GM19238 (cell line): ENCODE results near the gene WTAP.
A peak's percentile ranks its signal among the peaks of the same experiment; 100 is the strongest.
"Not testable (repeated sequence)": the region's sequence is repeated elsewhere in the genome, so short reads cannot be mapped to it uniquely, and the experiment has no call there.

Source experiments
- DNase-seq: peaks from one replicate; pipeline ENCODE4 v3.0.0; 2011; ENCODE audit warnings: low spot score; ENCODE audit not compliant: insufficient read length

Gene WTAP

DNA sequence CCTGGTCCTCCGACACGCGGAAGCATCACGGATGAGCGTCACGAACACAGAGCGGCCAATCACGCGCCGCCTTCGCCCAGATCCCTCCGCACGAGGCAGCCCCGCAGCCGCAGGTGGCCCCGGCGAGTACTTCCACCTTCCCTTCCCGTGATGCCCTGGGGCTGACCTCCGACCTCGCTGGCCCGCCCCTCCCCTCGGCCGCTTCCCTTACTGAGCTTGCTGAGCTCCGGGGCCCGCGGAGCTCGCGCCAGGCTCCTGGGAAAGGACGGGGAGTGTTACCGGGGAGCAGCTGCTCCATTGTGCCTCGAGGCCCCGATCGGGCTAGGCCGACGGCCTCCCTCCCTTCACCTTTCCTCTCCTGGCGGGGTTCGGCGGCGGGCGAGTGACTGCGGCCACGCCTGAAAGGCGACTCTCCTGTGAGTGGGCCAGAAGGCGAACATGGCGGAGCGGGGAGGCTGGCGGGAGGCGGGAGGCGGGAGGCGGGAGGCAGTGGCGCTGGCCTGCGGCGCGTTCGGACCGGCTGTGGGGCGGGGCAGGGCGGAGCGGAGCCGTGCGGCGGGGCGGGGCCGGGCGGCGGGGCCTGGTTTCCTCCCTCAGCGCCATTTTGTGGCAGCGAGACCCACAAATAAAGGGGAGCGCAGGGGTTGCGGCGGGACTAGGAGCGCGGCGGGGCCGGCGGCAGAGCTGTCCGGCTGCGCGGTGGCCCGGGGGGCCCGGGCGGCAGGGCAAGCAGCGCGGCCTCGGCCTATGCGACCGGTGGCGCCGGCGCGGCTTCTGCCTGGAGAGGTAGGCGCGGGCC is at the start of gene WTAP:
Gene WTAP (plus strand): TSS at position 589 of the 799 bp plus-strand sequence. CDS start 8,760 bp downstream, outside the sequence.
- peak; percentile 91 for DNase-seq

DNA sequence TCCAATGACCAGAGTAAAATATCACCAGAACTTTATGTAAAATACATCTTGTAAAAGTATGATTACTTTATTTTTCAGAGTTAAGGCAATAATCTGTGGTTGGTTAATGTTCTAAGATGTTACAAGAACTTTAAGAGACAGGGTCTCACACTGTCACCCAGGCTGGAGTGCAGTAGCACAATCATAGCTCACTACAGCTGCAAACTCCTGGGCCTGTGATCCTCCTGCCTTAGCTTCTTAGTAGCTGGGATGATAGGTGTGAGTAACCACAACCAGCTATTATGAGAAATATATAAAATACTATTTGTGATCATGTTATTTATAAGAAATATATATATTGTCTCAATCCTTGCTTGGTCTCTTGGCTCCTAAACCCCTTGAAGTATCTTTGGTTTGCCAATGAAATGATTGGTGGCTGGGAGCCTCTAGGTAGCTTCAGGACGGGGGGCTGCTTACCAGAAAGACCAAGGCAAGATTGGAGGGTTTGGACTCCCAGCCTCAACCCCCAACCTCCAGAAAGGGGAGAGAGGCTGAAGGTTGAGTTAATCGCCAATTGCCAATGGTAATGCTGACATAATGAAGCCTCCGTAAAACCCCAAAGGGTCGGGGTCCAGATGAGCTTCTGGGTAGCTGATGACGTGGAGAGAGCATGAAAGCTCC is 49.7 kb upstream of the WTAP start:
- DNase-seq, result no peak

DNA sequence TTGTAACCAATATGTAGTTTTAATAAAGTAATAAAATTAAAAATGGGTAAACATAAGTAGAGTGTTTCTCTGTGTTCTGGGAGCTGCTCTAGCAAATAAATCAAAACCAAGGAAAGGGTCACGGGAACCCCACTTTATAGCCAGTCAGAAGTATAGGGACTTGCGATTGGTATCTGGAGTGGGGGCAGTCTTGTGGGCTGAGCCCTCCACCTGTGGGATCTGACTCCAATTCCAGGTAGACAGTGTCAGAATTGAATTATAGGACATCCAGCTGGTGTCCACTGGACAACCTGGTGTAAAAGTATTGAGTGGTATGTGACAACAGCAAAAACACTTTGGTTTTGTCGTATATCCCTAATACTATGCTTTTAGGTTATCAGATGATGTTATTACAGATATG is 48.7 kb upstream of the WTAP start:
- no peak for DNase-seq

DNA sequence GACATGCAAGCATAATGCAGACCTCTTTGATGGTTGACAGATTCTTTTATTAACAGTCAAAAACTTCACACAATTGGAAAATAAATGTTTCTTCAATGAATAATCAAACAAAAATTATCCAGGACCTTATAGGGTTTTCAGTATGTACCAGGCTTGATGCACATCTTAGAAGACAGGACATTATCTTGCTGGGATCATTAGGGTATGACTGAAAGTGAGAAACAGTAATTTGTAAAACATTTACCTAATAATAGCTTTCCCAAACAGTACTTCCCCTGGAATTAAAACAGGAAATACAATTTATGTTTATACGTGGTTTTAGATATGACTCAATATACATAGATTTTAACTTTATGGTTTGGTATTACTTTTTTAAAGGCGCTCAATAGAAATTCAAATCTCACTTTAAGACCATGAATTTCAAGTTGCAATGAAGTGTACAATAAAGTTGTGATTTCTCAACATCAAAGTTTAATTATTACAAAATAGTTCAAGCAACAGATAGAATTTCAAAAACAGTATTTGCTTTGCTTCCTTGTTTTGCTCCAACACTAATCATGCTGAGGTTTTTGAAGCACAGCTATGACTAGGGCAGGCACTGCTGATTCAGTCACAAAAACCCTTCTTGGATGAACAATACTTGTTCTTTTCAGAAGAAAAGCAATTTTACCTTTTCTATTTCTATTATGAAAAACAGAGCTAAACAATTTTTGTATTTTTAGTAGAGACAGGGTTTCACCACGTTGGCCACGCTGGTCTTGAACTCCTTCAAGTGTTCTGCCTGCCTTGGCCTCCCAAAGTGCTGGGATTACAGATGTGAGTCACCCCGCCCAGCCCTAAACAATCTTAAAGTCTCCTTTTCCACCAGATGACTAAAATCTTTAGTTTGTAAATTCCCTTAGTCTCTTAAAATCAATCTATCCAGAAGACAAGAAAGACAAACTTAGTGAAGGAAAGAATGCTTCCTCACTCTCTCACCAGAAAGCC is 47.9 kb upstream of the WTAP start:
- DNase-seq, result no peak

DNA sequence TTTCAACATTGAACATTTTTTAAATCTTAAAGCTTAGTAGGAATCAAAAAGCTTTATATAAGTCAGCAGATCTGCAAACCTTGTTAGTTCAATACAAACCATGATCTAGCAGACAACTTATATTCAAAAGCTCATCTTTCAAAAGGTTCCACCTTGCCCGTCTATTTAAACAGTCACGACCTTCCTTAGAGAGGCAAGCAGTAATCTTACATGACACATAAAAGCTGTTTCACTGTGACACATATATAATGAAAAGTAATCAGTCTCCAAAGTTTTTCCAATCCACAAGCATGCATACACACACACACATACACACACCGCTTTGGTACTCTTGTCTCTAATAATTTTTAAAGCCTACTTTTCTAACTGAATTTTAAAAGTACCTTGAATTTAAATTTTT is 47.2 kb upstream of the WTAP start:
- DNase-seq, result no peak

DNA sequence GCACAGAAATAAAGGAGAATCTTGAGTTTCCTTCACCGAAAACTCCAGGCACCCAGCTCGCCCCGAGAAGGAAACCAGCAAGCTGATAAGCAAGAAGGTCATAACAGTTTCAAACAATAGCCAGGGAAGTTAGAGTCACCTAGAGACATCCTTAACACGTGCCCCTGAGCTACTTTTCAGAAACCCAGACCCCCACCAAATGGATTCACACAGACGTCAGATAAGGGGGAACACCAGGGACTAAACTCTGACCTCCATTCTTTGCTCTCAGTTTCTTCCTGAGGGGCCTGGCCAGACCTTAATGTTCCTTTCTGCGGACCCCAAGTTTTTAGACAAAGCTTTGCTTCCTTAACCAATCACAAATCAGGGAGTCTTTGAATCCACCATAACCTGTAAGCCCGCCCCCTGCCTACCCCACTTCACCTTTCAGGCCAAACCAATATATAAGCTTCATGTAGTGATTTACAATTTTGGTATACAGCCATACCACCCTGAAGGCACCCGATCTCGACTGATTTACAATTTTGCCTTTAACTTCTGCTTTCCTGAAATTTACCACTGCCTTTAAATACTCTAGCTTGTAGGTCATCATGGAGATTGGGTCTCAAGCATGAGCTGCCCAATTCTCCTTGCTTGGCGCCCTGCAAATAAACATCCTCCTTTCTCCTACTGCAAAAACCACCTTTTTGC is 46.0 kb upstream of the WTAP start:
- DNase-seq, result no peak

DNA sequence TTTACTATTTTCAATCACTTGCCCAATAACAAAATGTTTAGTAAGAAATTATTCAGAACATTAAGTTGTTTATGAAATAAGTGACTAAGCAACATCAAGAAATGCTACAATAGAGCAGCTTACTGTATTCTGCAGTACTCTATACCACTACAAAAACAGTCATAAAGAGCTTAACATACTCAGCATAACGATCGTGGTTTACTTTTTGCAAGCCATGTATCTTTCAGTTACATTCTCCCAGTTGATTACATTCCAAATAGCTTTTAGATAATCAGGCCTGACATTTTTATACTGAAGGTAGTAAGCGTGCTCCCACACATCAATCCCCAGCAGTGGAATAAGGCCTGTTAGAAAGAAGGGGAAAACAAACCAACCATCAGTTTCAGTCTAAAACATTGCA is 45.0 kb upstream of the WTAP start:
- no peak for DNase-seq

DNA sequence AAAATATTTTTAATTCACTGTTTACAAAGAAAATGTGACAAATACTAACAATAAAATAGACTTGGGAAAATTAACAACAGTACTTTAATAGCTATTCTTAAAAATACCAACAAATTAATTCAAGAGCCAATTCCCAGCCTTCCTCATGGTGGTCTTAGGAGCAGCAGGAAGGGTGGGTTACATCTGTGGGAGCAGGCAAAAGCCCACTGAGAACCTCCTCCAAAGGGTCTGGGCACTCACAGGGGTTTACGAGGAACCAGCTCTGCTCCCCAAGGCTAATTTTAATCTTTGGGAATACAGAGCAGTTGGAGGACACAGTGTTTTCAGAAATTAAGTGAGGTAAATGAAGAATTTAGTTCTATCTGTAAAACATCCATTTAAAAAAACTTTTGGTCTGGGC is 44.5 kb upstream of the WTAP start:
- no peak for DNase-seq

DNA sequence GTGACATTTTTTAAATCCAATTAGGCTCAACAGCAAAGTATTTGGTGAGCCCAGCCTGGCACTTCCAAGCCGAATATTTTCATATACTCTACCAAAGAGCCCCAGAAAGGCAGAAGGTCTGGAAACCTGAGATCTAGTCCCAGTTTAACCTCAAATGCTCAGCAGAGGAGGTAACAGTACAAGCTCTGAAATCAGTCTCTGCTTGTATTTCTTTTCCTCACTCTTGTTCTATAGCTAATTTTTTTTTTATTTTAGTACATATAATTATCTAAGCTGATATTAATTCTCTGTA is 43.3 kb upstream of the WTAP start:
- no peak for DNase-seq

DNA sequence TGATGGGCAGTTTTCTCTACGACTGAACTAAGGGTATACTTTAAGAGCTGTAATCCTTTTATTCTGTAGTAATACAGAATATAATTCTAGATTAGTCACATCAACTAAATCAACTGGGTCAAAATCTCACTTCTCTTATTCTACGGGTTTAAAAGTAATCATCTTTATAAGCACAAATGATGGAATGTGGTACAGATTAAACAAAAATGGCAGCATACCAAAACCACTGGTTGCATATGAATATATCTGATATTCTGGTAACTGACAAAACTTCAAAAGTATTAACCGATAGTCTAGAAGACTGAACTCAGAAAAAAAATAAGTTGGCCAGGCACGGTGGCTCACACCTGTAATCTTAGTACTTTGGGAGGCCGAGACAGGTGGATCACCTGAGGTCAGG is 41.3 kb upstream of the WTAP start:
- DNase-seq, result no peak

DNA sequence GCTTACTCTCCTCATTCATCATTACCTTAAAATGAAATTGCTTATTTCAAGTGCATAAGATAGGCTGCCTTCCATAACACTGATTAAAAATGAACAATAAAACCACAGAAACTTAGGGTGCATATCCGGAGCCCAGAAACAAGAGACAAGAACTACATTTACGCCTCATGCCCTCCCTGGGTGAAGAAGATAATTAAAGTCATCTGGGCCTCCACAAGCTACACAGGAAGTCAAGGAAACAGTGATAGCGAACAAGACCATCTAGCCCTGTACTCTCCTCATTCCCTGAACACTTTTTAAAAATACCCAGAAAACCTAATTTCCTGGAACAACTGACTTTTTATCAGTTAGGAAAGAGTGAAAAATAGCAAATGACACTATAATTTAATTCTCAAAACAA is 40.6 kb upstream of the WTAP start:
- no peak for DNase-seq

DNA sequence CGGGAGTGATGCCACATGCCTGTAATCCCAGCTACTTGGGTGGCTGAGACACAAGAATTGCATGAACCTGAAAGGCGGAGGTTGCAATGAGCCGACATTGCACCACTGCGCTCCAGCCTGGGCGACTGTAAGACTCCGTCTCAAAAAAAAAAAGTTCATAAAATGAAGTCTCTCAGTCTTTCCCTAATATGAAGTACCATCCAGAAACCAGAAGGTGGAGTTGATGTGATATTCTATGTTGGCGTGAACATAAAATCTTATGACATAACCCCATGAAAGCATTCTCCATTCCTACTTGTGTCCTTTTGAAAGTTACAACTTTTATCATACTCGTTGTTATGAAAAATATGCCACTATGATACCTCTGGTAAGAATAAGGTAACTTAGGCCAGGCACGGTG is 40.0 kb upstream of the WTAP start:
- no peak for DNase-seq

DNA sequence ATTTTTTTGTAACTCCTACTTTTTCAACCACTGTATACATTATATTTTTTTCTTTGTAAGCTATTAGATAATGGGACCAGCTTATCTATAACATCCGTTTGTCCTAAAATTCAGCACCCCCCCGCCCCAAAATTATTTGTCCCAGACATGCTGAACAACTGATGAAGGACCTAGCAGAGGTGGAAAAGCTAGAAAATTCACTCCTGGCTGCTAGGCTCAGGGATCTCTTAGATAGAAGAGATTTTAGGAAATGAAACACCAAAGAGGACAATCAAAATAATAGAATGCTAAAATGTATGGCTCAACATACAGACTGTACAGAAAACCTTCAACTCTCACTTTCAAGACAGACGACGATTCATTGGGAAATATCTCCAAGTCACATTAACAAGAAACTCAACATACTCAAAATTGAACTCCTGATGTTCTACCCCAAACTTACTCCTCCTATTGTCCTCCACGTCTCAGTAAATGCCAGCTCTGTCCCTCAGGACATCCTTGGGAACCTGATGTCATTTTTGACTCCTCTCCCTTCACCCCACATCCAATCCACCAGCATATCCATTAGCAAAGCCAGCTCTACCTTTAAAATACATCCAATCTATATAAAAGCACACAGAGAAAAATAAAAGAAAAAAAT is 38.9 kb upstream of the WTAP start:
- DNase-seq, result no peak

DNA sequence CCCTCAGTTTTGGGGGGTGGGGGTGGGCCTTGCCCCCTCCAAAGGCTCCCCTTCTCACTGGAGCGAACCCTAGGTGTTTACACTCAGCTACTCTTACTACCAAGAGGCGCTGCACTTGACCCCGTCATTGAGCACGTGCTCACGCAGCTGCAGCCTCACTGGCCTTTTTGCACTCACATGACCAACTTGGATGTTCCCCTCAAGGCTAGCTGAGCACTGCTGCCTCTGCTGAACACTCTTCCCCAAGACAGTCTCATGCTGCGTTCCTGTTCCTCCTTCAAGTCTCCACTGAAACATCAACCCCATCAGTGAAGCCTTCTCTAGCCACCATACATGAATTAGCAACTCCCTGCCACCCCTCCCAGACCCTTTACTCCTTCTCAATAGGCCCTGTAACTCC is 38.3 kb upstream of the WTAP start:
- no peak for DNase-seq

DNA sequence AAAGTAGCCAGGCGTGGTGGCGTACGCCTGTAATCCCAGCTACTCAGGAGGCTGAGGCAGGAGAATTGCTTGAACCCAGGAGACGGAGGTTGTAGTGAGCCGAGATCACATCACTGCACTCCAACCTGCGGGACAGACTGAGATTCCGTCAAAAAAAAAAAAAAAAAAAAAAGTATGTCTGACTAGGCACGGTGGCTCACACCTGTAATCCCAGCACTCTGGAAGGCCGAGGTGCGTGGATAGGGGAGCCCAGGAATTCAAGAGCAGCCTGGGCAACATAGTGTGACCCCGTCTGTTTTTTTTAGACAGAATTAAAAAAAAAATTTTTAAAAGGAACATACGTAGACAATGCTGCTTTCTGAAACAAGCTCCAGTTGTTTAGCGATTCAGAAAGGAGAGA is 37.2 kb upstream of the WTAP start:
- not testable (repeated sequence) for DNase-seq

DNA sequence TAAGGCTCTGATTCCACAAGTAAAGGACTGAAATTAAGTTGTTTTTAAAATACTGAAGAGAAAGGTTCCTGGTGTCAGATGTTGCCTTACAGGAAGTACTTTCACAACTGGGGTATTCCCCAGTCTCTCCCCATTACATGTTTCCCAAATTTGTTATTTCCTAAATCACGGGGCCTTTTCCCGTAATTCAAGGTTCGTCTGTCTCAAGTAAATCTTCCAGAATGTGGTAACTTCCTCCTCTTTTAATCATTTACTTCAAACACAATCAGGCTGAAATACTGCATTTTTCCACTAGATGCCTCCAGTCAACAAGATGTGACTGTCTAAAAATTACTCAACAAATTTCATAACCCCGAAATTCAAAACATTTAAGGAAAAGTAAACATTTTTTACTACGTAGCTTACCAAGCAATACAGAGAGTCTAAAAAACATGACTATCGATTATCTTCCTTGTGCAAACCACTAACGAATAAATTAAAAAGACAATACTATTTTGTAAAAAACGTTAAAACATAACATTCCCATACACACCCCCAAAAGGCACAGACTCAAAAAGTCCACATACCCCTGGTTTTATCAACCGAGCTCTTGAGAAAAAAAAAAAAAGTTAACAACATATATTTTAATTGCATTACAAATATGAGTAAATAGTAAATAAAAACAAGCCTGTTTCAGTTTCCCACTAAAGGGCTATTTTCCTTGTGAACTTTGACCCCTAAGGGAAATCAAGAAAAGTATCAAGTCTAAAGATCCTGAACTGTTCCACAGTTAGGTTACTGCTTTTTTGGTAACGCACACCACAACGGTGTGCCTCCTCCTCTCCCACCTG is 36.0 kb upstream of the WTAP start:
- no peak for DNase-seq

DNA sequence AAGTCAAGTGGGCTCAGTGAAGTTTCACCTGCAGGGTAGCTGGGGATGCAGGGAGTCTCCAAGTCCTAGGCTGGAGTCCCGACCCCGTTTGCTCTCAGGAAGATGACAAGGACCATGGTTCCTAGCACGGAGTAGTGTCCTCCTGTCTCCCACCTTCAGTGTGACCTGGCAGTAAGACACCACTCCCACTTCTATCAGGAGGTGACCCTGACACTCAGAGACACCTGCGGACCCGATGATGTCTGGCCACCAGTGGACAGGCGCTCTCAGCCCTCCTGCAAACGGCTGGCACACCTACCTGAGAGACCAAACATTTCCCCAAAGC is 35.4 kb upstream of the WTAP start:
- DNase-seq, result no peak

DNA sequence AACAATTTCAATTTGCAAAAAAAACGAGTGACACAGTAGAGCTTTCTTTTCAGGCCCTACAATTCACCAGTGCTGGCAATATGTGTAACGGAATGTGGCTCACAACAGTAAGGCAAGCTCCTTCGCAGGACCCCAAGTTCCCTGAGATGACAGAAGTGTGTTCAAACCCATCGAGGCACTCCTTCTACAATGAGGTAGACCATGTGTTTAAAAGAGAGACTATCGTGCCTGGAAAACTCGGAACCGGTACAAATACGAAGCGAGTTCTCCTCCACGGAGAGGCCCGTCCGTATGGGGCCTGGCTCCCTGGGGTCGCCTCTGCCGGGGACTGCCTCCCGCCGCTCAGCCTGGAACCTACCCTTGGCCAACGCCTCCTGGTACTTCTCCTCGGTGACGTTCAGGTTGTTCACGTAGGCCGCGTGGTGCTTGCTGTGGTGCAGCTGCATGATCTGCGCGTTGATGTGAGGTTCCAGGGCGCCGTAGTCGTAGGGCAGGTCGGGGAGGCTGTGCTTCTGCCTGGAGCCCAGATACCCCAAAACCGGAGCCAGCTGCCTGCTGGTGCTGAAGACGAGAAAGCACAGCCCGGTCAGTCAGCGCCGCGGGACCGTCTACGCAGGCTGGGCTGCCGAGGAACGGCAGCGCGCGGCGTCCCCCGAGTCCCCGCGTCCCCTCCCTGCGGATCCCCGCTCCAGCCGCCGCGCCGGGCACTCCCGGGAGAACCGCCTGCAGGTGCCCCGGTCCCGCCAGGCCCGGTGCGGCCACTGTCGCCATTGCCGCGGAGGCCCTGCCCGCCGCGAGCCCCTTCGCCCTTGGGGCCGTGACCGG is 34.8 kb upstream of the WTAP start:
- DNase-seq, result peak; percentile 39

DNA sequence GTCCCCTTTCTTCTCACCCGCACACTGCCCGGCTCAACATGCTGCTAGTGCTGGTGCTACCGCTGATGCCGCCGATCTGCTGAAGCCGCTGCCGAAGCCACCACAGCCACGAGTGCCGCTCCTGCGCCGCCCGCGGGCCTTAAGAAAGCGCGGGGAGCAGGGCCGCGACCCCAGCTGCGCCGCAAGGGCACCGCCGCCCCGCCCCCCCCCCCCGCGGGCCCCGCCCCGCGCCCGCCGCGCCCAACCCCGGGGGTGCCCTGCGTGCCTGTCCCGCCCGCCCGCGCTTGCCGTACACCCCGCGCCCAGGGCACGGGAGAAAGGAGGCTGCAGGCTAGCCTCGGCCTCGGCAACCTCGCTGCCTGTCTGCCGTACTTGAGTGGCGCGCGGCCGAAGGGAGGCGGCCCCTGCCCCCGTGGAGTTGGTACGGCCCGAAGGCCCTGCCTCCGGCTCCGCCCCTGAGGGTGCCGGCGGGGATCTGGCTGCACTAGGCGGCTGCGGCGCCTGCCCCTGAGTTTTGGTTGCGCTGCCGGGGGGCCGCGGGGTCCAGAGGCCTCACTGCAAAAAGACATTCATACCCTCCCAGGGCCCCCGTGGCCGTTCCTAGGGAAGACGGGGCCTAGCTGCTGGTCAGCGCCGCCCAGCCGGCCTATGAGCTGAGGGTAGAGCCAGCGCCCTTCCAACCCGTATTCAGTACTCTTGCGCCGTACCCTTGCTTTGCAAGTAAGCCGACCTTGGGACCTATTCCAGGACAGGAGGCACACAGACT is 34.0 kb upstream of the WTAP start, which contains the start of gene SOD2:
Gene SOD2 (minus strand): TSS at position 114 of the 766 bp plus-strand sequence. CDS start 74 bp downstream, at position 40.
- peak; percentile 85 for DNase-seq
